Adrenal gland (tissue), 5 donors: Measurements from ENCODE around the gene SOHLH1.

ENCODE experiments used
- POLR2A ChIP-seq, 2 donors: fragments of 450-650 bp; IDR thresholded peaks; one replicate each; pipeline ENCODE4 v1.6.1; 2017; ENCODE audit warnings: antibody characterized with exemption in 2 of 2, mild to moderate bottlenecking in 2 of 2, moderate library complexity in 1 of 2
- TF ChIP-seq, protein P1 (sequence below), 6 experiments: fragments of 450-650 bp in 4 of 6; fragments of 200-600 bp in 2 of 6; sonication (generic) in 1 of 6; IDR thresholded peaks; 1 replicate in 5 of 6; 2 replicates in 1 of 6; pipeline versions ENCODE4 v1.5.1 to v1.8.0; 2016 to 2021; ENCODE audit warnings: antibody characterized with exemption in 6 of 6, mild to moderate bottlenecking in 2 of 6, moderate library complexity in 1 of 6
- donor health status: DM: no; HTN: no; CAD: no.

DNA sequence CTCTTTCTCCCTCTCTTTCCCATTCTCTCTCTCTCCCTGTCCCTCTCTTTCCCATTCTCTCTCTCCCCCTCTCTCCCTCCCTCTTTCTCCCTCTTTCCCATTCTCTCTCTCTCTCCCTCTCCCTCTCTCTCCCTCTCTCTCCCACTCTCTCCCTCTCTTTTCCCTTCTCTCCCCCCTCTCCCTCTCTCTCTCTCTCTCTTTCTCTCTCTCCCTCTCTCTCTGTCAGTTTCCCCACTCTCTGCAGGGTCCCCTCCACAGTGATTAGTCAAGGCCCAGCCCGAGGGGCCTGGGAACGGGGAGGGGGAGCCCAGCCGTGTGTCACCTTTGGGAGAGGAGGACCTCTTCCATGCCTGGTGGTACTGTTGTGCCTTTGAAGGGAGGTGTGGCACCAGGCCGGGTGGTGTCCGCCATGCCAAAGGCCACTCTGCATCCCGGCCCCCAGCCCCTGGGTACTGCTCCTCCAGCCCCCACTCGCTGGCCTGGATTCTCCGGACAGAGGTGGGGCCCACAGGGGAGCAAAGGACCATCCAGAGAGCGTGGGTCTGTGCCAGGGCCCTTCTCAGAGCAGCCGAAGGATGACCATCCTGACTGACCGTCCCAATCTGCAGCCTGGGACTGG, 28.1 kb upstream of the SOHLH1 start:
- TF ChIP-seq, protein P1, sequence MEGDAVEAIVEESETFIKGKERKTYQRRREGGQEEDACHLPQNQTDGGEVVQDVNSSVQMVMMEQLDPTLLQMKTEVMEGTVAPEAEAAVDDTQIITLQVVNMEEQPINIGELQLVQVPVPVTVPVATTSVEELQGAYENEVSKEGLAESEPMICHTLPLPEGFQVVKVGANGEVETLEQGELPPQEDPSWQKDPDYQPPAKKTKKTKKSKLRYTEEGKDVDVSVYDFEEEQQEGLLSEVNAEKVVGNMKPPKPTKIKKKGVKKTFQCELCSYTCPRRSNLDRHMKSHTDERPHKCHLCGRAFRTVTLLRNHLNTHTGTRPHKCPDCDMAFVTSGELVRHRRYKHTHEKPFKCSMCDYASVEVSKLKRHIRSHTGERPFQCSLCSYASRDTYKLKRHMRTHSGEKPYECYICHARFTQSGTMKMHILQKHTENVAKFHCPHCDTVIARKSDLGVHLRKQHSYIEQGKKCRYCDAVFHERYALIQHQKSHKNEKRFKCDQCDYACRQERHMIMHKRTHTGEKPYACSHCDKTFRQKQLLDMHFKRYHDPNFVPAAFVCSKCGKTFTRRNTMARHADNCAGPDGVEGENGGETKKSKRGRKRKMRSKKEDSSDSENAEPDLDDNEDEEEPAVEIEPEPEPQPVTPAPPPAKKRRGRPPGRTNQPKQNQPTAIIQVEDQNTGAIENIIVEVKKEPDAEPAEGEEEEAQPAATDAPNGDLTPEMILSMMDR (IDR thresholded peaks at IDR 0.05) = no peak
- no peak for TF ChIP-seq POLR2A (IDR thresholded peaks at IDR 0.05)
